K562 (cell line): ENCODE measurements around the gene DCPS. TPM values are rescaled to one million over a fixed set of nuclear protein-coding genes. Genes with fewer than 3 reads are reported as not detected.

Source experiments
- ATAC-seq: fragments of 200-7000 bp; cut with Tn5 transposase; 3 replicates; pipeline ENCODE4 v1.9.1; 2020; ENCODE audit warnings: moderate library complexity
- BruUV-seq: library from RNA; stranded (reverse); fragments of 400-500 nt; replicated peaks from 2 replicates; lab custom pipeline; 2021; lab: Mats Ljungman, UMichigan
- CTCF ChIA-PET: fragments of 300-600 bp; formaldehyde crosslinking; extraction: SDS; loops from one replicate; lab custom pipeline; 2021; ENCODE audit warnings: low intra/inter-chr PET ratio; lab: Yijun Ruan, JAX
- POLR2A ChIA-PET: fragments of 300-600, 350-650 bp; sonication (Branson Sonifier 250); formaldehyde crosslinking; extraction: SDS; loops from one replicate; lab custom pipeline; 2021; ENCODE audit warnings: antibody characterized with exemption, inconsistent platforms; lab: Yijun Ruan, JAX
- DNase-seq, 4 experiments: peaks; one replicate each; pipeline versions ENCODE4 v3.0.0 to v3.0.0-alpha.2; 2011 to 2018; ENCODE audit warnings: low spot score in 3 of 4, mixed read lengths in 3 of 4; ENCODE audit errors: extremely low read depth in 1 of 4
- FAIRE-seq: peaks from 2 replicates; lab custom pipeline; 2011; peaks lifted over from hg19 to GRCh38; lab: Jason Lieb, UNC
- H2AFZ ChIP-seq: 2 replicates; pipeline ENCODE4 v1.6.0; 2011; ENCODE audit warnings: low read depth, low read length, control low read depth, inconsistent platforms
- H3K27ac ChIP-seq: fragments of 200-600 bp; 3 replicates; pipeline ENCODE4 v1.8.0; 2011; ENCODE audit warnings: low read depth, mild to moderate bottlenecking, control low read depth, inconsistent platforms, low read length, moderate library complexity, mixed read lengths; ENCODE audit errors: extremely low read depth
- H3K27me3 ChIP-seq, 2 experiments: fragments of 300-600 bp in 1 of 2; 2 replicates in 1 of 2; 3 replicates in 1 of 2; pipeline versions ENCODE4 v1.6.0 to v1.8.0; 2011; ENCODE audit warnings: inconsistent platforms in 2 of 2, low read length in 2 of 2, mild to moderate bottlenecking in 1 of 2, mixed read lengths in 1 of 2, moderate library complexity in 1 of 2; ENCODE audit not compliant: control insufficient read depth in 2 of 2, insufficient read depth in 2 of 2
- H3K36me3 ChIP-seq: fragments of 300-600 bp; 3 replicates; pipeline ENCODE4 v1.8.0; 2011; ENCODE audit warnings: mild to moderate bottlenecking, low read length, inconsistent platforms; ENCODE audit not compliant: control insufficient read depth, insufficient read depth
- H3K4me1 ChIP-seq, 2 experiments: fragments of 200-600 bp in 1 of 2; replicated peaks in 1 of 2; 2 replicates in 1 of 2; 3 replicates in 1 of 2; pipeline versions ENCODE4 v1.5.1 to v1.8.0; 2011; ENCODE audit warnings: inconsistent platforms in 2 of 2, low read length in 2 of 2, mild to moderate bottlenecking in 1 of 2, mixed read lengths in 1 of 2, moderate library complexity in 1 of 2; ENCODE audit not compliant: control insufficient read depth in 2 of 2, insufficient read depth in 2 of 2
- H3K4me2 ChIP-seq: 2 replicates; pipeline ENCODE4 v1.6.1; 2011; ENCODE audit warnings: low read length, control low read depth, inconsistent platforms, mixed read lengths; ENCODE audit not compliant: insufficient read depth
- H3K4me3 ChIP-seq: fragments of 200-600 bp; sonication (generic), shearing (Covaris generic); 2 replicates; pipeline ENCODE4 v1.5.1; 2016; ENCODE audit warnings: control low read depth, inconsistent platforms
- H3K79me2 ChIP-seq: fragments of 200-600 bp; 3 replicates; pipeline ENCODE4 v1.8.0; 2011; ENCODE audit warnings: low read length, inconsistent platforms; ENCODE audit not compliant: control insufficient read depth, insufficient read depth
- H3K9ac ChIP-seq, 2 experiments: 2 replicates each; pipeline versions ENCODE4 v1.6.0 to v1.6.1; 2011; ENCODE audit warnings: low read depth in 2 of 2, low read length in 2 of 2, control low read depth in 1 of 2, inconsistent platforms in 1 of 2, mild to moderate bottlenecking in 1 of 2, mixed read lengths in 1 of 2; ENCODE audit not compliant: insufficient read depth in 1 of 2
- H3K9me1 ChIP-seq: one replicate; pipeline ENCODE4 v1.6.0; 2011; ENCODE audit warnings: inconsistent platforms, mild to moderate bottlenecking, low read length, moderate library complexity; ENCODE audit not compliant: control insufficient read depth, insufficient read depth
- H3K9me3 ChIP-seq: replicated peaks from 2 replicates; pipeline ENCODE4 v1.5.1; 2011; ENCODE audit warnings: low read depth, low read length, inconsistent platforms; ENCODE audit not compliant: control insufficient read depth, insufficient read depth
- H4K20me1 ChIP-seq: replicated peaks from 2 replicates; pipeline ENCODE4 v1.6.1; 2011; ENCODE audit warnings: low read length, inconsistent platforms, mixed read lengths; ENCODE audit not compliant: control insufficient read depth, insufficient read depth
- EP400 ChIP-seq: fragments of 450-650 bp; IDR thresholded peaks from 2 replicates; pipeline ENCODE4 v1.6.1; 2017; ENCODE audit warnings: antibody characterized with exemption, mild to moderate bottlenecking, moderate library complexity
- ETS2 ChIP-seq: IDR thresholded peaks from 2 replicates; pipeline ENCODE4 v1.6.1; 2016; ENCODE audit warnings: borderline replicate concordance, missing genetic modification characterization, mild to moderate bottlenecking, moderate library complexity, missing compliant biosample characterization; ENCODE audit not compliant: poor library complexity, severe bottlenecking
- FIP1L1 ChIP-seq: fragments of 200-400 bp; formaldehyde crosslinking; IDR thresholded peaks from 2 replicates; pipeline ENCODE4 v1.6.1; 2018; ENCODE audit warnings: mild to moderate bottlenecking, low read depth, low read length; ENCODE audit not compliant: poor library complexity, severe bottlenecking
- GABPA ChIP-seq: fragments of 200-800 bp; sonication (Bioruptor generic); conservative IDR thresholded peaks from 2 replicates; pipeline ENCODE4 v1.6.1; 2016; ENCODE audit warnings: low read depth, missing genetic modification characterization, missing compliant biosample characterization
- GTF2E2 ChIP-seq: fragments of 200-800 bp; sonication (Bioruptor generic); IDR thresholded peaks from 2 replicates; pipeline ENCODE4 v1.6.1; 2016; ENCODE audit warnings: missing genetic modification characterization, missing compliant biosample characterization
- ILF3 ChIP-seq: fragments of 450-650 bp; IDR thresholded peaks from 2 replicates; pipeline ENCODE4 v1.6.1; 2018; ENCODE audit warnings: antibody characterized with exemption, mild to moderate bottlenecking, moderate library complexity, borderline replicate concordance
- KAT7 ChIP-seq: sonication (generic); formaldehyde crosslinking; IDR thresholded peaks from 2 replicates; pipeline ENCODE4 v1.8.0; 2022; ENCODE audit warnings: missing genetic modification reagents, mild to moderate bottlenecking, borderline replicate concordance
- PHF21A ChIP-seq: fragments of 450-650 bp; IDR thresholded peaks from 2 replicates; pipeline ENCODE4 v1.6.1; 2017; ENCODE audit warnings: low read depth, borderline replicate concordance
- POLR2B ChIP-seq: fragments of 450-650 bp; IDR thresholded peaks from 2 replicates; pipeline ENCODE4 v1.6.1; 2018; ENCODE audit warnings: low read depth; ENCODE audit not compliant: partially characterized antibody
- ZNF785 ChIP-seq: fragments of 250-450 bp; sonication (Bioruptor Pico); IDR thresholded peaks from 2 replicates; pipeline ENCODE4 v1.4.0; 2020; ENCODE audit warnings: mild to moderate bottlenecking
- ZNF830 ChIP-seq: fragments of 250-450 bp; sonication (Bioruptor Pico); IDR thresholded peaks from 2 replicates; pipeline ENCODE4 v1.5.0; 2021; ENCODE audit warnings: mild to moderate bottlenecking
- WGBS: fragments of 100-300 bp; shearing (Covaris generic); methylation state at CpG from one replicate; pipeline ENCODE4 v1.1.6; 2016; ENCODE audit warnings: low coverage, mixed read lengths; ENCODE audit not compliant: insufficient coverage; ENCODE audit errors: missing lambda C conversion rate; 5-methylcytosine and 5-hydroxymethylcytosine counted together
- in situ Hi-C: fragments of 300-500 bp; cut with MboI; formaldehyde crosslinking; loops from 4 replicates; pipeline ENCODE4 v1.15.0; 2018; ENCODE audit warnings: inconsistent platforms, mixed read lengths
- intact Hi-C: fragments of 100-400 bp; cut with micrococcal nuclease; formaldehyde crosslinking; loops from 2 replicates; pipeline ENCODE4 v1.14.2; 2022
- polyA plus RNA-seq, 8 experiments: library from polyadenylated mRNA; depleted of rRNA in 4 of 8; stranded (reverse) in 5 of 8; unstranded in 3 of 8; fragments of >200 nt; fragmentation: Nextera tagmentation in 2 of 8; fragmentation: Illumina TruSeq in 1 of 8; extraction: Ambion mirVana in 2 of 8; extraction: Trizol in 1 of 8; gene quantifications; 2 replicates each; pipeline versions ENCODE4 v1.2.1 to v1.2.3, GENCODE V29; 2011 to 2014; ENCODE audit warnings: inconsistent platforms in 1 of 8, missing spikeins in 1 of 8
- total RNA-seq, 7 experiments: library from RNA; depleted of rRNA in 6 of 7; stranded (reverse); fragments of >200 nt in 6 of 7; fragmentation: Illumina TruSeq in 2 of 7; extraction: Trizol in 2 of 7; gene quantifications; 2 replicates each; pipeline versions ENCODE4 v1.2.1 to v1.2.3, GENCODE V29; 2011 to 2021; ENCODE audit warnings: low replicate concordance in 1 of 7
- TF ChIP-seq, protein P1 (sequence below), 3 experiments: IDR thresholded peaks in 2 of 3; conservative IDR thresholded peaks in 1 of 3; 2 replicates each; pipeline ENCODE4 v1.5.1; 2011 to 2012; ENCODE audit warnings: low read length in 3 of 3, mild to moderate bottlenecking in 3 of 3, control low read depth in 2 of 3, improper control_type of control experiment in 1 of 3, inconsistent platforms in 1 of 3, low read depth in 1 of 3, mixed read lengths in 1 of 3, moderate library complexity in 1 of 3; ENCODE audit not compliant: insufficient read depth in 2 of 3
- TF ChIP-seq, protein P2 (sequence below), 2 experiments: IDR thresholded peaks; 2 replicates each; pipeline ENCODE4 v1.6.1; 2012; ENCODE audit warnings: improper control_type of control experiment in 2 of 2, low read depth in 2 of 2, low read length in 2 of 2, borderline replicate concordance in 1 of 2

DCPS gene
- total and polyA plus RNA-seq, 9 of the 15 experiments (the other 6 are each of a cell fraction or from before 2014, with no cell fraction given), result 8.7 to 38.1 (median 17.9) TPM

DNA sequence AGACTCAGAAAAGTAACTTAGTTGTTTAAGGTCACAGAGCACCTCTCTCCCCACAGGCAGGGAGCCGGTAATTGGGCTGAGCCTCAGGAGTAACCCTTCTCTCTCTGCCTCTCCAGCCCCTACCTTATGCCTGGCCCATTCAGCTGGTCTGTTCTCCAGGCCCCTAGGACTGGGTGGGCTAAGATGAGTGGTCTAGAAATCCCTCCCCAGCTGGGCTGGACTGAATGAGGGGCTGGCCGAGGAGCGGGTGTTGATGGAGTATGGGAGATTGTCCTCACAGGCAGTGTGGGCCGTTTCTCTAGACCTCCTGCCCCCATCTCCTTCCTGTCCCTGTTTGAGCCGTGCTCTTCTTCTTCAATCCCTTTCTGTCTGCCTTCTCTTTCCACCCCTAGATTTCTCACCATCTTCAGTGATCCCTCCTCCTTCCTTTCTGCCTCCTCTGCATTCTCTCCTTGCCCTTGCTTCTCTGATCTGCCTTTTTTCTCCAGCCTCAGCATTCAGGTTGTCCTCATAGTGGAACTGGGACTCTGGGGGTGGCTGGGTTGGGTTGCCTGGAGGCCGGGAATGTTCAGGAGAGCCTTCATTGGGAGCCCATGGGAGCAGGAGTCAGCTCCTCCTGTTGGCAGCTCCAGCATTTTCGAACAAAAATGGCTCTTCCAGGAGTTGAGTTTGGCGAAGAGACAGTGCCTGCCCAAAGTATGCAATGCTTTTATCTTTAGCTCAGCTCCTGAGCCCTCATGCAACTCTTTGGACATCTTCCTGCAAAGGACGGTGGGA lies 59.2 kb downstream of the DCPS start:
- Histone ChIP-seq H3K9me1 (no peaks in the 10 kb centered on the region), H3K9ac (peak overlapping the region in 1 of 2 experiments; percentile 48; a peak in 1 of 4 replicates), H3K79me2 (no peaks in the 10 kb centered on the region), H3K27me3 (no peaks in the 10 kb centered on the region), H3K36me3 (no peaks in the 10 kb centered on the region), H3K4me2 (no peak overlapping the region), H3K4me1 (peaks cover 9 to 21% of the 10 kb centered on the region in 2 experiments; a peak in 4 of 5 replicates), H2AFZ (no peak overlapping the region), H3K4me3 (no peak overlapping the region), H3K27ac (no peak overlapping the region), H3K9me3 (no peaks in the 10 kb centered on the region), H4K20me1 (peaks cover 18% of the 10 kb centered on the region; the same call in 1 of the 2 replicates)
- CTCF ChIA-PET, result no interaction called here
- FAIRE-seq (no peak), DNase-seq (no peak), ATAC-seq (no peak)
- 53% methylated on average over 9 of the region's 9 CpGs for WGBS
- POLR2A ChIA-PET, result interaction anchor here (0.6 to 1.3 kb wide), 3 partner anchors 8 to 69 kb away, joined by 3 to 5 read pairs (median 5); partner anchors contain the start of gene ST3GAL4
- BruUV-seq, result no TSS peak
- intact Hi-C loops (no loop called here), in situ Hi-C loops (no loop called here)
- TF ChIP-seq ZNF785 (CRISPR knock-in tag), result no peak
- TF ChIP-seq, protein P1, sequence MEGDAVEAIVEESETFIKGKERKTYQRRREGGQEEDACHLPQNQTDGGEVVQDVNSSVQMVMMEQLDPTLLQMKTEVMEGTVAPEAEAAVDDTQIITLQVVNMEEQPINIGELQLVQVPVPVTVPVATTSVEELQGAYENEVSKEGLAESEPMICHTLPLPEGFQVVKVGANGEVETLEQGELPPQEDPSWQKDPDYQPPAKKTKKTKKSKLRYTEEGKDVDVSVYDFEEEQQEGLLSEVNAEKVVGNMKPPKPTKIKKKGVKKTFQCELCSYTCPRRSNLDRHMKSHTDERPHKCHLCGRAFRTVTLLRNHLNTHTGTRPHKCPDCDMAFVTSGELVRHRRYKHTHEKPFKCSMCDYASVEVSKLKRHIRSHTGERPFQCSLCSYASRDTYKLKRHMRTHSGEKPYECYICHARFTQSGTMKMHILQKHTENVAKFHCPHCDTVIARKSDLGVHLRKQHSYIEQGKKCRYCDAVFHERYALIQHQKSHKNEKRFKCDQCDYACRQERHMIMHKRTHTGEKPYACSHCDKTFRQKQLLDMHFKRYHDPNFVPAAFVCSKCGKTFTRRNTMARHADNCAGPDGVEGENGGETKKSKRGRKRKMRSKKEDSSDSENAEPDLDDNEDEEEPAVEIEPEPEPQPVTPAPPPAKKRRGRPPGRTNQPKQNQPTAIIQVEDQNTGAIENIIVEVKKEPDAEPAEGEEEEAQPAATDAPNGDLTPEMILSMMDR (IDR thresholded peaks at IDR 0.05 in 2 of 3, conservative IDR thresholded peaks at IDR 0.05 in 1 of 3; ENCODE audit: insufficient read depth in 2 of 3, low read depth in 1 of 3, low read length in 3 of 3), result no peak
- no peak for TF ChIP-seq ZNF830
- TF ChIP-seq ILF3, result no peak
- TF ChIP-seq PHF21A, result no peak
- no peak for TF ChIP-seq ETS2
- TF ChIP-seq POLR2B, result no peak
- no peak for TF ChIP-seq FIP1L1
- no peak for TF ChIP-seq GABPA (tag)
- TF ChIP-seq KAT7 (CRISPR knock-in tag), result no peak
- TF ChIP-seq GTF2E2 (tag), result no peak
- TF ChIP-seq, protein P2, sequence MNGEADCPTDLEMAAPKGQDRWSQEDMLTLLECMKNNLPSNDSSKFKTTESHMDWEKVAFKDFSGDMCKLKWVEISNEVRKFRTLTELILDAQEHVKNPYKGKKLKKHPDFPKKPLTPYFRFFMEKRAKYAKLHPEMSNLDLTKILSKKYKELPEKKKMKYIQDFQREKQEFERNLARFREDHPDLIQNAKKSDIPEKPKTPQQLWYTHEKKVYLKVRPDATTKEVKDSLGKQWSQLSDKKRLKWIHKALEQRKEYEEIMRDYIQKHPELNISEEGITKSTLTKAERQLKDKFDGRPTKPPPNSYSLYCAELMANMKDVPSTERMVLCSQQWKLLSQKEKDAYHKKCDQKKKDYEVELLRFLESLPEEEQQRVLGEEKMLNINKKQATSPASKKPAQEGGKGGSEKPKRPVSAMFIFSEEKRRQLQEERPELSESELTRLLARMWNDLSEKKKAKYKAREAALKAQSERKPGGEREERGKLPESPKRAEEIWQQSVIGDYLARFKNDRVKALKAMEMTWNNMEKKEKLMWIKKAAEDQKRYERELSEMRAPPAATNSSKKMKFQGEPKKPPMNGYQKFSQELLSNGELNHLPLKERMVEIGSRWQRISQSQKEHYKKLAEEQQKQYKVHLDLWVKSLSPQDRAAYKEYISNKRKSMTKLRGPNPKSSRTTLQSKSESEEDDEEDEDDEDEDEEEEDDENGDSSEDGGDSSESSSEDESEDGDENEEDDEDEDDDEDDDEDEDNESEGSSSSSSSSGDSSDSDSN (IDR thresholded peaks at IDR 0.05; ENCODE audit: borderline replicate concordance in 1 of 2, low read depth in 2 of 2, low read length in 2 of 2), result no peak
- no peak for TF ChIP-seq EP400
